Hepatocyte (in vitro differentiated cells): ENCODE results near the gene SLC38A10.

Experiments used
- EZH2 ChIP-seq: fragments of 200-600 bp; sonication (generic); IDR thresholded peaks from 2 replicates; pipeline ENCODE4 v1.6.1; 2016; ENCODE audit warnings: antibody characterized with exemption, mild to moderate bottlenecking, borderline replicate concordance
- EZH2phosphoT487 ChIP-seq: fragments of 200-600 bp; sonication (generic); IDR thresholded peaks from one replicate; pipeline ENCODE4 v1.6.1; 2018; ENCODE audit warnings: antibody characterized with exemption, mild to moderate bottlenecking, low read depth, moderate library complexity; ENCODE audit not compliant: unreplicated experiment, severe bottlenecking
- TF ChIP-seq, protein P1 (sequence below): fragments of 200-600 bp; sonication (generic); IDR thresholded peaks from 2 replicates; pipeline ENCODE4 v1.5.1; 2016; ENCODE audit warnings: antibody characterized with exemption, mild to moderate bottlenecking; ENCODE audit not compliant: poor library complexity

DNA sequence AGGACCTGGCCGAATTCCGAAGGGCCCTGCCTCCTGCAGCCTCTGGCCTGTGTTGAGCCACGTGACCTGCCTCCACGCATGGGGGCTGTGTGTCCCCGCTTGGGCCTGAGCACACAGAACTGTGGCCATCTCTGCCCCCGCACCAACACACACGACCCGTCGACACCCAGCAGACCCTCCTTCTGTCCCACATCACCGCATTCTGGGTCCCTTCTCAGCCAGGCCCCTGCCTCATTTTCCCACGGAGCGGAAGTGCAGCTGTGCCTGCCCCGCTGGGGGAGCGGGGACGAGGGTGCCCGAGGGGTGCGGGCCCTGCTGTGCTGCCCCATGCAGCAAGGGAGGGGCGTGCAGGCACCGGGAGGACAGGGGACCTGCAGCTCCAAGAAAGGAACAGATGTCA lies 37.6 kb downstream of the SLC38A10 start:
- TF ChIP-seq, protein P1, sequence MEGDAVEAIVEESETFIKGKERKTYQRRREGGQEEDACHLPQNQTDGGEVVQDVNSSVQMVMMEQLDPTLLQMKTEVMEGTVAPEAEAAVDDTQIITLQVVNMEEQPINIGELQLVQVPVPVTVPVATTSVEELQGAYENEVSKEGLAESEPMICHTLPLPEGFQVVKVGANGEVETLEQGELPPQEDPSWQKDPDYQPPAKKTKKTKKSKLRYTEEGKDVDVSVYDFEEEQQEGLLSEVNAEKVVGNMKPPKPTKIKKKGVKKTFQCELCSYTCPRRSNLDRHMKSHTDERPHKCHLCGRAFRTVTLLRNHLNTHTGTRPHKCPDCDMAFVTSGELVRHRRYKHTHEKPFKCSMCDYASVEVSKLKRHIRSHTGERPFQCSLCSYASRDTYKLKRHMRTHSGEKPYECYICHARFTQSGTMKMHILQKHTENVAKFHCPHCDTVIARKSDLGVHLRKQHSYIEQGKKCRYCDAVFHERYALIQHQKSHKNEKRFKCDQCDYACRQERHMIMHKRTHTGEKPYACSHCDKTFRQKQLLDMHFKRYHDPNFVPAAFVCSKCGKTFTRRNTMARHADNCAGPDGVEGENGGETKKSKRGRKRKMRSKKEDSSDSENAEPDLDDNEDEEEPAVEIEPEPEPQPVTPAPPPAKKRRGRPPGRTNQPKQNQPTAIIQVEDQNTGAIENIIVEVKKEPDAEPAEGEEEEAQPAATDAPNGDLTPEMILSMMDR: no peak
- TF ChIP-seq EZH2phosphoT487: no peak
- TF ChIP-seq EZH2: no peak
